A549 (cell line): Measurements from ENCODE around the gene ATF3. TPM values are rescaled to one million over a fixed set of nuclear protein-coding genes. Genes with fewer than 3 reads are reported as not detected.

Source experiments
- ATAC-seq, 2 experiments: fragments of 200-7000 bp in 1 of 2; fragments of >200 bp in 1 of 2; cut with Nextera tagmentation in 1 of 2; cut with Tn5 transposase in 1 of 2; 3 replicates each; pipeline versions ENCODE4 v1.8.0 to v1.9.1; 2018 to 2020; ENCODE audit warnings: mild to moderate bottlenecking in 1 of 2, moderate library complexity in 1 of 2
- CTCF ChIA-PET: fragments of 300-600 bp; sonication (Branson Sonifier 250); formaldehyde crosslinking; extraction: SDS; loops from one replicate; lab custom pipeline; 2021; ENCODE audit warnings: antibody characterized with exemption, inconsistent platforms; lab: Yijun Ruan, JAX
- POLR2A ChIA-PET: fragments of 350-600 bp; formaldehyde crosslinking; extraction: SDS; loops from one replicate; lab custom pipeline; 2021; ENCODE audit warnings: antibody characterized with exemption, inconsistent platforms; lab: Yijun Ruan, JAX
- DNase-seq, 2 experiments: peaks; one replicate each; pipeline versions ENCODE4 v3.0.0 to v3.0.0-alpha.2; 2011 to 2016; ENCODE audit warnings: low read depth in 1 of 2, low spot score in 1 of 2
- FAIRE-seq: peaks from 2 replicates; lab custom pipeline; 2011; peaks lifted over from hg19 to GRCh38; lab: Jason Lieb, UNC
- H3K27ac ChIP-seq, 2 experiments: fragments of >200 bp; sonication (Bioruptor Twin); formaldehyde crosslinking; 3 replicates each; pipeline ENCODE4 v1.5.1; 2016 to 2017
- H3K4me1 ChIP-seq: fragments of >200 bp; sonication (Bioruptor Twin); formaldehyde crosslinking; 3 replicates; pipeline ENCODE4 v1.6.1; 2016
- H3K4me2 ChIP-seq: fragments of >200 bp; sonication (Bioruptor Twin); formaldehyde crosslinking; 3 replicates; pipeline ENCODE4 v1.6.1; 2016
- H3K4me3 ChIP-seq: fragments of >200 bp; sonication (Bioruptor Twin); formaldehyde crosslinking; 3 replicates; pipeline ENCODE4 v1.5.1; 2016
- H3K9me3 ChIP-seq: fragments of >200 bp; sonication (Bioruptor Twin); formaldehyde crosslinking; 3 replicates; pipeline ENCODE4 v1.6.1; 2016
- ATOH8 ChIP-seq: fragments of 250-450 bp; sonication (Bioruptor Pico); IDR thresholded peaks from 2 replicates; pipeline ENCODE4 v1.5.0; 2020; ENCODE audit warnings: low read depth, mild to moderate bottlenecking, moderate library complexity
- CBX8 ChIP-seq: fragments of 200-600 bp; sonication (generic); IDR thresholded peaks from 2 replicates; pipeline ENCODE4 v1.6.1; 2016
- CEBPB ChIP-seq, 2 experiments: fragments of >200 bp in 1 of 2; sonication (Bioruptor Twin) in 1 of 2; formaldehyde crosslinking in 1 of 2; IDR thresholded peaks; 2 replicates each; pipeline ENCODE4 v1.6.1; 2012 to 2016
- EP300 ChIP-seq, 2 experiments: fragments of >200 bp; sonication (Bioruptor Twin); formaldehyde crosslinking; IDR thresholded peaks; 2 replicates in 1 of 2; 3 replicates in 1 of 2; pipeline ENCODE4 v1.6.1; 2016 to 2017
- FOSB ChIP-seq: fragments of 250-450 bp; sonication (Bioruptor Pico); IDR thresholded peaks from 2 replicates; pipeline ENCODE4 v1.5.0; 2020; ENCODE audit warnings: mild to moderate bottlenecking, moderate library complexity
- FOSL2 ChIP-seq, 2 experiments: fragments of 450-650 bp in 1 of 2; fragments of >200 bp in 1 of 2; sonication (Bioruptor Twin) in 1 of 2; formaldehyde crosslinking; IDR thresholded peaks; 2 replicates each; pipeline versions ENCODE4 v1.5.0 to v1.6.1; 2016 to 2020; ENCODE audit warnings: mild to moderate bottlenecking in 1 of 2, moderate library complexity in 1 of 2
- GATA3 ChIP-seq: IDR thresholded peaks from 2 replicates; pipeline ENCODE4 v1.6.1; 2012; ENCODE audit warnings: borderline replicate concordance
- HDAC2 ChIP-seq: fragments of 200-600 bp; sonication (generic); IDR thresholded peaks from 2 replicates; pipeline ENCODE4 v1.6.1; 2016
- HES2 ChIP-seq: fragments of >200 bp; sonication (Bioruptor Twin); formaldehyde crosslinking; IDR thresholded peaks from 2 replicates; pipeline ENCODE4 v1.6.1; 2016
- JUN ChIP-seq, 2 experiments: fragments of >200 bp; sonication (Bioruptor Twin); formaldehyde crosslinking; IDR thresholded peaks; 2 replicates in 1 of 2; 3 replicates in 1 of 2; pipeline ENCODE4 v1.6.1; 2016 to 2017
- JUNB ChIP-seq: fragments of >200 bp; sonication (Bioruptor Twin); formaldehyde crosslinking; IDR thresholded peaks from 2 replicates; pipeline ENCODE4 v1.6.1; 2016
- MAFK ChIP-seq: fragments of 450-650 bp; IDR thresholded peaks from 2 replicates; pipeline ENCODE4 v1.6.1; 2014; ENCODE audit not compliant: partially characterized antibody
- NPAS2 ChIP-seq: fragments of 250-450 bp; sonication (Bioruptor Pico); IDR thresholded peaks from 2 replicates; pipeline ENCODE4 v1.8.0; 2022; ENCODE audit warnings: mild to moderate bottlenecking, moderate library complexity, borderline replicate concordance
- PBX3 ChIP-seq: IDR thresholded peaks from 2 replicates; pipeline ENCODE4 v1.6.1; 2012
- POLR2A ChIP-seq: IDR thresholded peaks from 2 replicates; pipeline ENCODE4 v1.6.1; 2012; ENCODE audit warnings: mild to moderate bottlenecking, low read length
- RCOR1 ChIP-seq: fragments of 150-350 bp; IDR thresholded peaks from 2 replicates; pipeline ENCODE4 v1.6.1; 2014; ENCODE audit warnings: antibody characterized with exemption, low read length, low read depth
- SMC3 ChIP-seq: fragments of >200 bp; sonication (Bioruptor Twin); formaldehyde crosslinking; IDR thresholded peaks from 3 replicates; pipeline ENCODE4 v1.6.1; 2018; ENCODE audit warnings: inconsistent platforms
- TFCP2L1 ChIP-seq: fragments of 250-450 bp; sonication (Bioruptor Pico); IDR thresholded peaks from 2 replicates; pipeline ENCODE4 v1.5.0; 2021; ENCODE audit warnings: mild to moderate bottlenecking
- TP53 ChIP-seq: fragments of 250-450 bp; sonication (Bioruptor Pico); IDR thresholded peaks from 2 replicates; pipeline ENCODE4 v1.5.0; 2021; ENCODE audit warnings: mild to moderate bottlenecking, moderate library complexity
- WGBS: methylation state at CpG from one replicate; pipeline ENCODE4 v1.1.6; 2017; ENCODE audit errors: missing lambda C conversion rate; 5-methylcytosine and 5-hydroxymethylcytosine counted together
- polyA minus RNA-seq: library from RNA; depleted of rRNA, polyadenylated mRNA; stranded (reverse); fragments of >200 nt; gene quantifications from 2 replicates; pipeline ENCODE4 v1.2.3, GENCODE V29; 2011; rRNA and poly(A)+ RNA removed
- polyA plus RNA-seq, 4 experiments: library from polyadenylated mRNA; depleted of rRNA in 3 of 4; stranded (reverse); fragments of >200 nt; fragmentation: RNase III in 1 of 4; extraction: RNeasy Plus Mini Kit Qiagen cat#74134 plus additional on column Dnase treatment in 1 of 4; gene quantifications; 2 replicates in 3 of 4; 3 replicates in 1 of 4; pipeline ENCODE4 v1.2.3, GENCODE V29; 2011 to 2017
- TF ChIP-seq, protein P1 (sequence below): fragments of >200 bp; sonication (Bioruptor Twin); formaldehyde crosslinking; IDR thresholded peaks from 3 replicates; pipeline ENCODE4 v1.6.1; 2016
- TF ChIP-seq, protein P2 (sequence below): IDR thresholded peaks from 2 replicates; pipeline ENCODE4 v1.6.1; 2012; ENCODE audit warnings: low read depth, borderline replicate concordance
- TF ChIP-seq, protein P3 (sequence below): fragments of 200-600 bp; sonication (generic); IDR thresholded peaks from 2 replicates; pipeline ENCODE4 v1.6.1; 2016; ENCODE audit warnings: antibody characterized with exemption, mild to moderate bottlenecking, moderate library complexity
- TF ChIP-seq, protein P4 (sequence below): fragments of 450-650 bp; IDR thresholded peaks from 2 replicates; pipeline ENCODE4 v1.6.1; 2014; ENCODE audit warnings: antibody characterized with exemption
- TF ChIP-seq, protein P5 (sequence below): IDR thresholded peaks from 2 replicates; pipeline ENCODE4 v1.6.1; 2012

Gene ATF3, protein sequence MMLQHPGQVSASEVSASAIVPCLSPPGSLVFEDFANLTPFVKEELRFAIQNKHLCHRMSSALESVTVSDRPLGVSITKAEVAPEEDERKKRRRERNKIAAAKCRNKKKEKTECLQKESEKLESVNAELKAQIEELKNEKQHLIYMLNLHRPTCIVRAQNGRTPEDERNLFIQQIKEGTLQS
- 33.4 and 62.9 TPM in 2 replicates for polyA plus RNA-seq (2011; rRNA removed)
- 29.2 and 44.9 TPM in 2 replicates for polyA plus RNA-seq (2012; cell fraction: cytosol; rRNA removed)
- 81.6 and 101 TPM in 2 replicates for polyA plus RNA-seq (2012; cell fraction: nucleus; rRNA removed)
- polyA plus RNA-seq (2017; fragmentation: RNase III; extraction: RNeasy Plus Mini Kit Qiagen cat#74134 plus additional on column Dnase treatment), result 4.4 to 5.0 TPM (median 4.7 TPM) in 3 replicates
- 106 and 171 TPM in 2 replicates for polyA minus RNA-seq

DNA sequence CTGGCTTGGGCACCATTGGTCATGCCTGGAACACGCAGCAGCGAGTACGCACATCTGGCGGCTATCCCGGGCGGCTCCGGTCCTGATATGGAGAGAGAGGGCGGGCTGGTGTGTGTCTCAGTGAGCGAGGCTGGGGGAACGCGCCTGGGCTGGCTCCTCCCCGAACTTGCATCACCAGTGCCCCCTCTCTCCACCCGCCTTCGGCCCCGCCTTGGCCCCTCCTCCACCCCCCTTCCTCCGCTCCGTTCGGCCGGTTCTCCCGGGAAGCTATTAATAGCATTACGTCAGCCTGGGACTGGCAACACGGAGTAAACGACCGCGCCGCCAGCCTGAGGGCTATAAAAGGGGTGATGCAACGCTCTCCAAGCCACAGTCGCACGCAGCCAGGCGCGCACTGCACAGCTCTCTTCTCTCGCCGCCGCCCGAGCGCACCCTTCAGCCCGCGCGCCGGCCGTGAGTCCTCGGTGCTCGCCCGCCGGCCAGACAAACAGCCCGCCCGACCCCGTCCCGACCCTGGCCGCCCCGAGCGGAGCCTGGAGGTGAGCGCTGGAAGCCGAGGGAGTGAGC is at the start of gene ATF3:
TSS of gene ATF3 (plus strand) at position 370 of the 567 bp plus-strand sequence. CDS start 6,261 bp downstream, outside the sequence.
- H3K4me3 ChIP-seq, result peak within 1 kb of the TSS; percentile 90
- peak; percentile 82 to 84 for ATAC-seq
- H3K4me2 ChIP-seq, result peak within 1 kb of the TSS; percentile 98
- TF ChIP-seq TFCP2L1 (CRISPR knock-in tag), result 0 out of 2 replicates have a peak, but pooled peaks have one; percentile 49
- peak; percentile 81 to 92; a peak in 4 of 5 replicates for TF ChIP-seq JUN (IDR thresholded peaks at IDR 0.05)
- TF ChIP-seq RCOR1, result no peak
- TF ChIP-seq, protein P1, sequence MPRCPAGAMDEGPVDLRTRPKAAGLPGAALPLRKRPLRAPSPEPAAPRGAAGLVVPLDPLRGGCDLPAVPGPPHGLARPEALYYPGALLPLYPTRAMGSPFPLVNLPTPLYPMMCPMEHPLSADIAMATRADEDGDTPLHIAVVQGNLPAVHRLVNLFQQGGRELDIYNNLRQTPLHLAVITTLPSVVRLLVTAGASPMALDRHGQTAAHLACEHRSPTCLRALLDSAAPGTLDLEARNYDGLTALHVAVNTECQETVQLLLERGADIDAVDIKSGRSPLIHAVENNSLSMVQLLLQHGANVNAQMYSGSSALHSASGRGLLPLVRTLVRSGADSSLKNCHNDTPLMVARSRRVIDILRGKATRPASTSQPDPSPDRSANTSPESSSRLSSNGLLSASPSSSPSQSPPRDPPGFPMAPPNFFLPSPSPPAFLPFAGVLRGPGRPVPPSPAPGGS, result peak; percentile 91
- TF ChIP-seq POLR2A, result peak; percentile 99
- TF ChIP-seq CEBPB (IDR thresholded peaks at IDR 0.05), result peak; percentile 92 to 96
- TF ChIP-seq SMC3, result peak; percentile 39; the same call in 2 of the 3 replicates
- TF ChIP-seq CBX8, result no peak
- TF ChIP-seq MAFK, result no peak
- TF ChIP-seq FOSB (CRISPR knock-in tag), result no peak
- TF ChIP-seq, protein P2, sequence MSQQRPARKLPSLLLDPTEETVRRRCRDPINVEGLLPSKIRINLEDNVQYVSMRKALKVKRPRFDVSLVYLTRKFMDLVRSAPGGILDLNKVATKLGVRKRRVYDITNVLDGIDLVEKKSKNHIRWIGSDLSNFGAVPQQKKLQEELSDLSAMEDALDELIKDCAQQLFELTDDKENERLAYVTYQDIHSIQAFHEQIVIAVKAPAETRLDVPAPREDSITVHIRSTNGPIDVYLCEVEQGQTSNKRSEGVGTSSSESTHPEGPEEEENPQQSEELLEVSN, result no peak; the same call in 1 of the 2 replicates
- TF ChIP-seq EP300 (IDR thresholded peaks at IDR 0.05), result peak in 1 of 2 experiments; percentile 65; a peak in 2 of 5 replicates
- TF ChIP-seq, protein P3, sequence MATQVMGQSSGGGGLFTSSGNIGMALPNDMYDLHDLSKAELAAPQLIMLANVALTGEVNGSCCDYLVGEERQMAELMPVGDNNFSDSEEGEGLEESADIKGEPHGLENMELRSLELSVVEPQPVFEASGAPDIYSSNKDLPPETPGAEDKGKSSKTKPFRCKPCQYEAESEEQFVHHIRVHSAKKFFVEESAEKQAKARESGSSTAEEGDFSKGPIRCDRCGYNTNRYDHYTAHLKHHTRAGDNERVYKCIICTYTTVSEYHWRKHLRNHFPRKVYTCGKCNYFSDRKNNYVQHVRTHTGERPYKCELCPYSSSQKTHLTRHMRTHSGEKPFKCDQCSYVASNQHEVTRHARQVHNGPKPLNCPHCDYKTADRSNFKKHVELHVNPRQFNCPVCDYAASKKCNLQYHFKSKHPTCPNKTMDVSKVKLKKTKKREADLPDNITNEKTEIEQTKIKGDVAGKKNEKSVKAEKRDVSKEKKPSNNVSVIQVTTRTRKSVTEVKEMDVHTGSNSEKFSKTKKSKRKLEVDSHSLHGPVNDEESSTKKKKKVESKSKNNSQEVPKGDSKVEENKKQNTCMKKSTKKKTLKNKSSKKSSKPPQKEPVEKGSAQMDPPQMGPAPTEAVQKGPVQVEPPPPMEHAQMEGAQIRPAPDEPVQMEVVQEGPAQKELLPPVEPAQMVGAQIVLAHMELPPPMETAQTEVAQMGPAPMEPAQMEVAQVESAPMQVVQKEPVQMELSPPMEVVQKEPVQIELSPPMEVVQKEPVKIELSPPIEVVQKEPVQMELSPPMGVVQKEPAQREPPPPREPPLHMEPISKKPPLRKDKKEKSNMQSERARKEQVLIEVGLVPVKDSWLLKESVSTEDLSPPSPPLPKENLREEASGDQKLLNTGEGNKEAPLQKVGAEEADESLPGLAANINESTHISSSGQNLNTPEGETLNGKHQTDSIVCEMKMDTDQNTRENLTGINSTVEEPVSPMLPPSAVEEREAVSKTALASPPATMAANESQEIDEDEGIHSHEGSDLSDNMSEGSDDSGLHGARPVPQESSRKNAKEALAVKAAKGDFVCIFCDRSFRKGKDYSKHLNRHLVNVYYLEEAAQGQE, result peak; percentile 29; the same call in 1 of the 2 replicates
- peak; percentile 61; the same call in 1 of the 2 replicates for TF ChIP-seq JUNB
- TF ChIP-seq TP53 (CRISPR knock-in tag), result no peak
- no peak for TF ChIP-seq NPAS2 (CRISPR knock-in tag)
- no peak for TF ChIP-seq HDAC2
- TF ChIP-seq, protein P4, sequence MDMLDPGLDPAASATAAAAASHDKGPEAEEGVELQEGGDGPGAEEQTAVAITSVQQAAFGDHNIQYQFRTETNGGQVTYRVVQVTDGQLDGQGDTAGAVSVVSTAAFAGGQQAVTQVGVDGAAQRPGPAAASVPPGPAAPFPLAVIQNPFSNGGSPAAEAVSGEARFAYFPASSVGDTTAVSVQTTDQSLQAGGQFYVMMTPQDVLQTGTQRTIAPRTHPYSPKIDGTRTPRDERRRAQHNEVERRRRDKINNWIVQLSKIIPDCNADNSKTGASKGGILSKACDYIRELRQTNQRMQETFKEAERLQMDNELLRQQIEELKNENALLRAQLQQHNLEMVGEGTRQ, result no peak
- TF ChIP-seq PBX3, result peak; percentile 68; the same call in 1 of the 2 replicates
- TF ChIP-seq GATA3, result peak; percentile 85
- TF ChIP-seq ATOH8 (CRISPR knock-in tag), result no peak; the same call in 1 of the 2 replicates
- TF ChIP-seq HES2, result peak; percentile 42; the same call in 1 of the 2 replicates
- TF ChIP-seq FOSL2 (IDR thresholded peaks at IDR 0.05), result 0 out of 2 replicates have a peak, but pooled peaks have one; percentile 22
- TF ChIP-seq FOSL2 (CRISPR knock-in tag; IDR thresholded peaks at IDR 0.05), result peak; percentile 54
- TF ChIP-seq, protein P5, sequence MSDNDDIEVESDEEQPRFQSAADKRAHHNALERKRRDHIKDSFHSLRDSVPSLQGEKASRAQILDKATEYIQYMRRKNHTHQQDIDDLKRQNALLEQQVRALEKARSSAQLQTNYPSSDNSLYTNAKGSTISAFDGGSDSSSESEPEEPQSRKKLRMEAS, result peak; percentile 80
- TF ChIP-seq, all 56 proteins: peak for 14
- Histone ChIP-seq H3K4me1 (peaks cover 23% of the 10 kb centered on the region; the same call in 2 of the 3 replicates), H3K27ac (peak within 1 kb of the TSS; percentile 88 to 93), H3K9me3 (no peaks in the 10 kb centered on the region)
- ChIA-PET CTCF (interaction anchor here (0.6 to 3.1 kb wide), 17 partner anchors 9 to 387 kb away, joined by 3 to 30 read pairs (median 4); no protein-coding TSS in a partner anchor), POLR2A (interaction anchor here (0.6 to 3.0 kb wide), 56 partner anchors 9 to 573 kb away, joined by 3 to 72 read pairs (median 6); partner anchors contain the start of genes BATF3, DTL, FLVCR1 and INTS7)
- 3% methylated on average over 29 of the region's 54 CpGs for WGBS
- DNase-seq (peak; percentile 94 to 98), FAIRE-seq (no peak)
